Stomach smooth muscle (tissue), 2 donors: ENCODE data around the gene CROCC2.
A peak's percentile ranks its signal among the peaks of the same experiment; 100 is the strongest.

ENCODE experiments used
- H3K27ac ChIP-seq: one replicate; pipeline ENCODE4 v1.7.0; 2013; ENCODE audit warnings: mild to moderate bottlenecking, low read length, inconsistent platforms
- H3K27me3 ChIP-seq, 2 donors: one replicate each; pipeline ENCODE4 v1.7.0; 2013; ENCODE audit warnings: low read length in 2 of 2; ENCODE audit not compliant: insufficient read depth in 2 of 2, control insufficient read depth in 1 of 2
- H3K36me3 ChIP-seq, 2 donors: one replicate each; pipeline ENCODE4 v1.7.0; 2013; ENCODE audit warnings: low read length in 2 of 2; ENCODE audit not compliant: control insufficient read depth in 2 of 2, insufficient read depth in 2 of 2
- H3K4me1 ChIP-seq: one replicate; pipeline ENCODE4 v1.7.0; 2013; ENCODE audit warnings: low read length; ENCODE audit not compliant: control insufficient read depth, insufficient read depth
- H3K4me3 ChIP-seq, 2 donors: one replicate each; pipeline ENCODE4 v1.7.0; 2013; ENCODE audit warnings: low read length in 2 of 2
- H3K9ac ChIP-seq, 2 donors: one replicate each; pipeline ENCODE4 v1.7.0; 2013; ENCODE audit warnings: low read length in 2 of 2, mild to moderate bottlenecking in 1 of 2
- H3K9me3 ChIP-seq, 2 donors: one replicate each; pipeline ENCODE4 v1.7.0; 2013; ENCODE audit warnings: low read length in 2 of 2; ENCODE audit not compliant: control insufficient read depth in 2 of 2
- donor health status: healthy.
- donor health status: Pancreatic carcinoma.

The CROCC2 gene

DNA sequence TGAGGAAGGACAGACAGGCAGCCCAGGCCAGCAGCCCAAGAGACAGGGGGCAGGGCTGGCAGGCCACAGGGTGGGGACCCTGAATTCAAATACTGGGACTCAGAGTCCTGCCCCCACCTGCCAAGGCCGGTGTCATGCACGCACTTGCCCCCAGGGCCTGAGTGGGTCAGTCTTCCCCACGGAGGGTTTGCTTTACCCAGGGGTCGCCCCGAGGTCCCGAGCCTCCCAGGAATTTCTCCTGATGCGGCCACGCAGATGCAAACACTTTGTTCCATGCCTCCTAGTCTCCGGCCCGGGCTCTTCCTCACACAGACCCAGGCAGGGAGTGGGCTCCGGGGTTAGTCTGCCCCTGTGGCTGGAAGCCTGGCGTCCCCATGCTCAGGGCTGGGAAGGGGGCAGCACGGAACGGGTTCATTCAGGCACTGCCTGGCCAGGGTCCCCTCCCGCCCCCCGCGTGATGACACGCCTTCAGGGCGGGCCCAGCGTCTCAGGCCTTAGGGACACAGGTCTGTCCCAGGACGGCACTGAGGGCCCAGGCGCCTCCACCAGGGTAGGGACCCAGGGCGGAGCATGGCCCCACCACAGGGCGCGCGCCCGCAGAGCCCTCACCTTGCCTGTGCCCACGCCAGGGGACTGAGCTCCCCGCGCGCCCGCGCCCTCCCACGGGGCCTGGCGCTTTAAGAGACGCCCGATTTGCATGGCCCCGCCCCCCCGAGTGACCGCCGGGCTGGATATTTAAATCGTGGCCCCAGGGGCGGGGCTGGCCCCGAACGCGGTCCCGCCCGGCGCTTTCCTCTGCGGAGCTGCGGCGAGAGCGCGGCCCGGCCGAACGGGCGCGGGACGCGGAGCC is 91.9 kb downstream of the CROCC2 start, which contains the start of gene SNED1:
Gene SNED1, plus strand, starts transcription at position 763 of the 850 bp plus-strand sequence. CDS start 220 bp downstream, outside the sequence.
- Histone ChIP-seq H3K4me1 (peaks cover 25% of the 10 kb centered on the region), H3K27ac (no peak within 1 kb of the TSS), H3K4me3 (peak within 1 kb of the TSS; percentile 47 to 78), H3K9ac (peak within 1 kb of the TSS; percentile 50 to 60), H3K27me3 (no peaks in the 10 kb centered on the region), H3K9me3 (peaks cover 0 to under 1% of the 10 kb centered on the region in 2 donors), H3K36me3 (no peaks in the 10 kb centered on the region)

DNA sequence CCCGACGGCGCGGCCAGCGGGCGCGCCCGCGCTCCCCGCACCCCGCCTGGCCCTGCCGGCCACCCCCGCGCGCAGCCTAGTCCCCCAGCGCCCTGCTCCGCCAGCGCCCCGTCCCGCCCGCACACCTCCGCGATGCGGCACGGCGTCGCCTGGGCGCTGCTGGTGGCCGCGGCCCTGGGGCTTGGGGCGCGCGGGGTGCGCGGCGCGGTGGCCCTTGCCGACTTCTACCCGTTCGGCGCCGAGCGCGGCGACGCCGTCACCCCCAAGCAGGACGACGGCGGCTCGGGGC is 92.5 kb downstream of the CROCC2 start:
- no peak overlapping the region for H3K9ac ChIP-seq
- H3K27me3 ChIP-seq = no peaks in the 10 kb centered on the region
- no peak overlapping the region for H3K27ac ChIP-seq
- peaks cover 0 to 4% of the 10 kb centered on the region in 2 donors for H3K36me3 ChIP-seq
- peak overlapping the region; percentile 35 to 78 for H3K4me3 ChIP-seq
- H3K9me3 ChIP-seq = peaks cover 1 to 6% of the 10 kb centered on the region in 2 donors
- peaks cover 25% of the 10 kb centered on the region for H3K4me1 ChIP-seq

DNA sequence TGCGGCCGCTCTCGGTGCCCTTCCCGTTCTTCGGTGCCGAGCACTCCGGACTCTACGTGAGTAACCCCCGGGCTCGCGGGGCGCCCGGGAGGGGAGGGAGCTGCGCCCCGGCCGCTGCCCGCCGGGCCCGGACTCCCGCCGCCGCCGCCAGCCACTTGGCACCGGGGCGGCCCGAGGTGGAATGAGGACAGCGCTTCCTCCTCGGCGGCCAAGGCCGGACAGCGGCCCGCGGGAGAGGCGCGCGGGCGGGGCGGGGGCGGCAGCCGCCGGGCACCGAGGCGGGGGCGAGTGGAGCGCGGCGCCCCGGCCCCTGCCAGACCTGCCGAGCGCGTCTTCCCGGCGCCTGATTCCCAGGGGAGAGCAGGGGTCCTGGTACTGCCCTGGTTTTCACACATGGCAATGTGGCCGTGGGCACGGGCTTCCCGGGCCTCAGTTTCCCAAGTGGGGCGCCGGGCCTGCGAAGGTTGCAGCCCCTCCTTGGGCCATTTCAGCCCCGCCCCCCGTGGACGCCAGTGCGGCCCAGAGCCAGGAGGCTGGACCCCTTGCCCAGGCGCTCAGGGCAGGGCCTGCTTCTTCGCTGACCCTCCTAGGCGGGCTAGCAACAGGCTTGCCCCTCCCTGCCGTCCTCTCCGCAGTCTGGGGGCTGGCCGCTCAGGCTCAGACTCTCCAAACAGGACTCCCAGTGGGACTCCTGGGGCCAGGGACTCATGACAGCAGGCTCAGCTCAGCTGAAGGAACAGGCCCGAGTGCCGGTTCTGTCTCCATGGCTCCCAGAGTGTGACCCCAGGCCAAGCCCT is 93.1 kb downstream of the CROCC2 start:
- H3K4me3 ChIP-seq = peak overlapping the region; percentile 35 to 78
- peak overlapping the region in 1 of 2 donors; percentile 28 for H3K9ac ChIP-seq
- H3K36me3 ChIP-seq = peaks cover 0 to 6% of the 10 kb centered on the region in 2 donors
- peaks cover 2 to 11% of the 10 kb centered on the region in 2 donors for H3K9me3 ChIP-seq
- peaks cover 25% of the 10 kb centered on the region for H3K4me1 ChIP-seq
- H3K27ac ChIP-seq = no peak overlapping the region
- no peaks in the 10 kb centered on the region for H3K27me3 ChIP-seq

DNA sequence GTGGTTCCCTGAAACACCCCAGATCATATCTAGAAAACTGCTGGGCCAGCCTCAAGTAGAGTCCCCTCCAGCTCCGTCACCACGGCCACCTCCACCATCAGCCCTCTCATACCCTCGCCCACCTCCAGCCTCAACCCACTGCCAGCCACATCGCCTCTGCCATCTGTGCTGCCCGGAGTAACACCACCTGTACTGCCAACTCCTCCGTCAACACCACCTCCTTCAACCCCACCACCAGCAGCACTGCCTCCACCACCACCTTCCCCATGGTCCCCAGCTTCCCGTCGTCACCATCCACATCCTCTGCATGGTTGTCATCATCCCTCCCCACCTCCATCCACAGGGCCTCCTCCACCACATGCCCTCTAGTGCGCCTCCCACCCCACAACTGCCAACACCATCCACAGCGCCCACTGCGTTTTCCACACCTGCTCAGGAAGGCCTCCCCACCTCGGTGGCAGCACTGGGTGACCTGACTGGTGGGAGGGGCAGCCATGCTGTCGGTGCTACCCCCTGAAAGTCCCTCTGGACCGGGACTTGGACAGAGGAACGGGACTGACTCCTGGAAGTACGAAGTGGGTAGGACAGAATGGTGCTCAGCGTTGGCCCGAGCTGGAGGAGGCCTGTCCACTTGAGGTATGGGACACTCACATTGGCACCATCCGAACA is 93.9 kb downstream of the CROCC2 start:
- H3K27ac ChIP-seq = no peak overlapping the region
- H3K36me3 ChIP-seq = peaks cover 0 to 6% of the 10 kb centered on the region in 2 donors
- peaks cover 2 to 15% of the 10 kb centered on the region in 2 donors for H3K9me3 ChIP-seq
- H3K9ac ChIP-seq = no peak overlapping the region
- peaks cover 25% of the 10 kb centered on the region for H3K4me1 ChIP-seq
- peak overlapping the region in 1 of 2 donors; percentile 78 for H3K4me3 ChIP-seq
- H3K27me3 ChIP-seq = no peaks in the 10 kb centered on the region

DNA sequence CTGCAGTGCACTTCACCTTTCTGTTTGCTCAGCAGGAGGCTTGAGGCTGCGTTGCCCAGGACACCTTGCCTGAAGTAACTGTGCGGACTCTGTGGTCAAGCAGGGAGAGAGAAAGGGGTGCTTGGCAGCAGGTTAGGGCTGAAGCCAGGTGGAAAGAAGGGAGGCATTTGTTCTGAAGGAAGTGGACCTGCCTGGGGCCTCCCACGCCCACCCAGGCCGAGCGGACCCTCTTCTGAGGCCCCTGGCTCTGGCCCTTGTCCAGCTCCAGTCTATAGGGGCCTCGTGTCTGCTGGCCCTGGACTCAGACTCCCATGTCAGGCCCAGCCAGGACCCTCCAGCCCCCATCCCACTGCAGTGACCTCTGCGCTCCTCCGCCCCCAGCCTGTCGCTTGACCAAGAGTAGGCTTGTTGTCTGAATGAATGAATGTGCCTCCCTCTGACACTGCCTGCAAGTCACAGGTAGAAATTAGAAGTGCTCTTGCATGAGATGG is 94.7 kb downstream of the CROCC2 start:
- Histone ChIP-seq H3K36me3 (peaks cover 0 to 6% of the 10 kb centered on the region in 2 donors), H3K9ac (no peak overlapping the region), H3K9me3 (peaks cover 2 to 15% of the 10 kb centered on the region in 2 donors)

DNA sequence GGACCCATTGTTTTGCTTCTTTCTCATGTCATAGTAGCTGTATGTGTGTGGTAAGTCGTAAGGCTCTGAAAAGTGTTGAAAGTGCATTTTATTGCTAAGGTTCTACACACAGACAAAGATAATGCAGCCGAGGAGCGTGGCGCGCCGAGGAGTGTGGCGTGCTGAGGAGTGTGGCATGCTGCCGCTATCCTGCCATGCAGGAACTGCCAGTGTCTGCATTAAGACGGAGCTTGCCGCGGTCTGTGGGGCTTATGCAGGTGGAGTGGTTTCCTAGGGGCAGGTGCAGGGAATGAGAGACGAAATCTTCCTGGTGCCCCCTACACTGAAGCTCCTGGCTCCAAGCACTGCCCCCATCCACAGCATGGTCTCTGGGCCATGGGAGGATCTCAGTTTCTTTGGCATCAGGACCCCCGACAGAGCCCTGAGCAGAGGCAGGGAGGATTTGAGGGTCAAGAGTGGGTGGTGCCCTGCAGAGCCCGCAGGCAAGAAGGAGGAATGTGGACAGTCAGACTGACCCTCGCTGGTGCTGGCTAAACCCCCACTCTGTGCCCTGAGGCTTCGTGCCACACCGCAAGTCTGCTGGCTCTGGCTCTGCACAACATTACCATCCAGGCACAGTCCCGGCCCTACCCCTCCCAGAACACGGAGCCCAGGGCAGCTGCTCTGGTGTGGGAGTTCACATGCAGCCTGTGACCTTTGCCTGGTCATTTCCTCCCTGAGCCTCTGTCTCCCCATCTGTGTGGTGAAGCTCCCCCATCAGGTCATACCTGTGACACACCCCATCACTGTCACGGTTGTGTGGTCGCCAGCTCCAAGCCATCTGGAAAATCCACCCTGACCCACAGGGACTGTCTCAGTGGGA is 95.5 kb downstream of the CROCC2 start:
- Histone ChIP-seq H3K4me3 (no peak overlapping the region), H3K9ac (no peak overlapping the region), H3K9me3 (peaks cover 2 to 15% of the 10 kb centered on the region in 2 donors), H3K27ac (no peak overlapping the region), H3K4me1 (peaks cover 22% of the 10 kb centered on the region), H3K27me3 (no peaks in the 10 kb centered on the region), H3K36me3 (peaks cover 0 to 6% of the 10 kb centered on the region in 2 donors)

More for the DNA sequence above, 94.7 kb downstream of the CROCC2 start:
- H3K4me1 ChIP-seq = peaks cover 25% of the 10 kb centered on the region
- H3K4me3 ChIP-seq = no peak overlapping the region
- H3K27ac ChIP-seq = no peak overlapping the region
- no peaks in the 10 kb centered on the region for H3K27me3 ChIP-seq

DNA sequence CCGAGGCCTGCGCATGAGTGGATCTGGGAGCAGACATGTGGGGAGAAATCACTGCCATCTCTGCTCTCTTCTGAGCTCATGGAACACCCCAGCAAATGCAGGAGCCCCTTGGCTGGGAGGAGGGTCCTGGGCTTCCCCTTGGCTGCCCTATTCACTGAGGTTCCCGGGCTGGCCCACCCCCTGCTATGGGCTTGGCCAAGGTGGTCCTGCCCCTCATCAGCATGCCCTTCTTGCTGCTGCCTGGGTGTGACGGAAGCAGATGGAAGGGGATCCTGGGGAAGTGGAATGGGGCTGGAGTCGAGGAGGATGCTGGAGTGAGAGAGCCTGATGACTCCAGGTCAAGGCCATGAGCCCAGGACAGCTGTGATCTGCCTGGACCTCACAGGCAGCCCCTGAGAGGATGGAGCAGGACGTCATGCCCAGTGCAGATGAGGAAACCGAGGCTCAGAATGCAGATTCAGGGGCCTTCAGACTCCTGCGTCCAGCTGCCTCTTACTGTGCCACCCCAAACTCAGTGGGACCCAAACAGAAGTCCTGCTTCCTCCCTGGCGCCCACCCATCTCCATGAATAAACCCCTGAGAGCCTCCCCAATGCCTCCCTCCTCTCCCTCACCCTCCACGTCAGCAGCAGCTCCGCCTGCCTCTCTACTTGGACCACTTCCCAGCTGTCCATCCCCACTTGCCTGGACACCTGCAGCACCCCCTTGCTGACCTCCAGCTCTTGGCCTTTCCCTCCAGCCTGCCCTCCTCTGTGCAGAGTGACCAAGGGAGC is 96.3 kb downstream of the CROCC2 start:
- H3K9ac ChIP-seq = no peak overlapping the region
- no peaks in the 10 kb centered on the region for H3K27me3 ChIP-seq
- H3K27ac ChIP-seq = no peak overlapping the region
- peaks cover 2 to 15% of the 10 kb centered on the region in 2 donors for H3K9me3 ChIP-seq
- no peak overlapping the region for H3K4me3 ChIP-seq
- H3K4me1 ChIP-seq = peaks cover 14% of the 10 kb centered on the region
- peaks cover 0 to 6% of the 10 kb centered on the region in 2 donors for H3K36me3 ChIP-seq

DNA sequence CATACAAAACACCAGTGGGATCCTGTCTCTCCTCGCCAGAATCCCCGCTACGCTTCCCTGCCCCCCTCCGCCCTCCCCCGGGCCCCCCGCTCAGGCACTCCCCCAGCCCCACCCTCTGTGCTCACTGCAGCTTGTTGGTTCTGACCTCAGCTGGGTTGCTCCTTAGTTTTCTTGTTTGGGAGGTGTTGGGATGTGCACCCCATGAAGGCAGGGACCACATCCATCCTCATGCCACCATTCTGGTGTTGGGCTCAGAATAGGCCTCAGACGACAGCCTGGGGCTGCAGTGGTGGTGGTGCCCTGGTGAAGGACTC is 96.9 kb downstream of the CROCC2 start:
- Histone ChIP-seq H3K27me3 (no peaks in the 10 kb centered on the region), H3K9ac (no peak overlapping the region), H3K4me1 (peaks cover 8% of the 10 kb centered on the region), H3K36me3 (peaks cover 0 to 6% of the 10 kb centered on the region in 2 donors), H3K27ac (no peak overlapping the region), H3K4me3 (no peak overlapping the region), H3K9me3 (peaks cover 2 to 15% of the 10 kb centered on the region in 2 donors)

DNA sequence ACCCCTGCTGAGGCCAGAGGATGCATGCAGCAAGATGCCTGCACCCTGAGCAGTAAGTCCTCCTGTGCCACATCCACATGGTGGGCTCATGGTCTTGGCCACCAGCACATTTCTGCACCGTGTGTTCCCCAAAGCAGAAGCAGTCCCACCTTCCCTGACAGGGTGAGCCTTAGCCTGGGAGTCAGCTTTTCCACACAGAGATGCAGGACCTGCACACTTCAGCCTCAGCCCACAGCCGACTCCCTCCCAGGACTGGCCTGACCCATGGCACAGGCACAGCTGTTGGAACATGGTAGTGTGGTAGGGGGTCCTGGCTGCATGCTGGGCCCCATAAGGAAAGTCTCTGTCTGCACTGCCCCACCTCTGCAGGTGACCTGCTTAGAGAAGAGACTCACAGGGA is 97.2 kb downstream of the CROCC2 start:
- Histone ChIP-seq H3K9me3 (peaks cover 2 to 15% of the 10 kb centered on the region in 2 donors), H3K4me1 (peaks cover 5% of the 10 kb centered on the region), H3K27me3 (no peaks in the 10 kb centered on the region), H3K27ac (no peak overlapping the region), H3K9ac (no peak overlapping the region), H3K4me3 (no peak overlapping the region), H3K36me3 (peaks cover 0 to 6% of the 10 kb centered on the region in 2 donors)
